HG03064 (cell line): Measurements from ENCODE around the gene IDUA.

Source experiments
- ATAC-seq: cut with Tn5 transposase; IDR thresholded peaks from one replicate; pipeline ENCODE4 v1.9.1; 2021; ENCODE audit warnings: low read depth; ENCODE audit not compliant: unreplicated experiment

IDUA gene

DNA sequence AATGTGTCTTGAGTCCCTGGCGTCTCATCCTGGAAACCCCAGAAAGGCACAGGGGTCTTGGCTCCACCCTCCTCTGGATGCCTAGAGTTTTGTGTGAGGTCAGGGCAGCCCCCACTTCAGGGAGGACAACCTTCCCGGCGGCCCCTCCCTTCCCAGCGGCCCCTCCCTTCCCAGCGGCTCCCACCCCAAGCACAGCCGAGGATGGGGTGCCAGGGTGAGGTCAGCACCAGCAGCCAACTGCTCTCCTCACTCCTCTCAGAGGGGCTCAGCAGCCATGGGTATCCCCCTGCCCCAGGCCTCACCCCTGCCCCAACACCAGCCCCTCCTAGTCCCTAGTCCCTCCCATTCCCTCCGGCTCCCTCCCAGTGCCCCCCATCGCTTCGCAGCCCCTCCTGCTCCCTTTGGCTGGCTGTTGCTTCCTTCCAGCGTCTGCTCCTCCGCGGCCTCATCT is 30.9 kb upstream of the IDUA start:
- no peak for ATAC-seq

DNA sequence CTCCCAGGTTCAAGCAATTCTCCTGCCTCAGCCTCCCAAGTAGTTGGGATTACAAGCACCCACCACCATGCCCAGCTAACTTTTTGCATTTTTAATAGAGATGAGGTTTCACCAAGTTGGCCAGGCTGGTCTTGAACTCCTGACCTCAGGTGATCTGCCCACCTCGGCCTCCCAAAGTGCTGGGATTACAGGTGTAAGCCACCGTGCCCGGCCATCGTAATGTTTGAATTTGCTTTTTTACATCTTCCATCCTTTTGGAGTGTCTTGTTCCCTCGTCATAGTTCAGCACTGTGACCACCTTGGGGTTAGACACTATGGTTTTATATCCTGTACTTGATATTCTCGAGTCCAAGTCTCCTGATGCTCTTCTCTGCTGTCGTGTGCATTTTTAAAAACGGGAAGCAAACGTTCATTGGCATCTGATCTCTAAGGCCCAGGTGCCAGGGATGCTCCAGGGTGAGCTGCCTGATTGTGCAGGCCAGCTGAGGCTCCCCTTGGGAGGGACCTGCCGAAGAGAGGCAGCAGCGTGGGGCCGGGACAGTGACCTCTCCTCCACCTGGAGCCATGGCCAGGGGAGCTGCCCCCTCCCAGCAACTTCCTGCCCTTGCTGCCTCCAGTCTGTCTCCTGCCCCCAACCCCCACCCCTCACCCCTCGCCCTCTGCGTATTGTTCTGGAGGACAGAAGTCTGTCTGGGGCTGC is 30.2 kb upstream of the IDUA start:
- ATAC-seq, result no peak

DNA sequence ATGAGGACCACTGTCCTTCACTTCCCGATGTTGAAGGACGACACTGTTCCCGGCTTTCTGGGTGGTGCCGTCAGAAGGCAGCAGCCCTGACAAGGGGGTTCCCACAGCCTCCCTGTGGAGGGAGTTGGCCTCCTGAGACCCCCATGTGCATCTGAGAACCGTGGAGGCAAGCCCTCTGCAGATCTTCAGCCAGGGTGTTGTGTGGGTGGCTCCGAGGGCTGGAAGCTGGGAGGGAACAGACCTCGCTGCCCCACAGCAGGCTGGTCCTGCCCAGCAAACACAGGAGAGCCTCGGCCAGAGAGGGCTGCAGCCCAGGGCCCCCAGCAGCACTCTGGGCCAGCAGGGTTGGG is 29.6 kb upstream of the IDUA start:
- no peak for ATAC-seq

DNA sequence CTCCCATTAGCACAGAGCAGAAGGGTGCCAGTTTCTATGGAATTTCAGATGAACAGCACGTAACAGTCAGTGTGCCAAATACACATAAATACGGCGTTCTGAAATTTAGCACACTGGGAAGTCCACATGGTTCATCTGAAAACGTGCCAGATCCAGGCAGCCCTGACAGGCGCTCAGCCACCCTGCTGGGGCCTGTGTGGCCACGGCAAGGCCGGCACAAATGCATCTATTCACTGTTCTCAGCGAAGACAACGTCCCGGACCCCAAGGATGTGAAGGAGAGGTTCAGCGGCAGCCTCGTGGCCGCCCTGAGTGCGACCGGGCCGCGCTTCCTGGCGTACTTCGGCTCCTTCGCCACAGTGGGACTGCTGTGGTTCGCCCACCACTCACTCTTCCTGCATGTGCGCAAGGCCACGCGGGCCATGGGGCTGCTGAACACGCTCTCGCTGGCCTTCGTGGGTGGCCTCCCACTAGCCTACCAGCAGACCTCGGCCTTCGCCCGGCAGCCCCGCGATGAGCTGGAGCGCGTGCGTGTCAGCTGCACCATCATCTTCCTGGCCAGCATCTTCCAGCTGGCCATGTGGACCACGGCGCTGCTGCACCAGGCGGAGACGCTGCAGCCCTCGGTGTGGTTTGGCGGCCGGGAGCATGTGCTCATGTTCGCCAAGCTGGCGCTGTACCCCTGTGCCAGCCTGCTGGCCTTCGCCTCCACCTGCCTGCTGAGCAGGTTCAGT is 29.1 kb upstream of the IDUA start:
- ATAC-seq, result no peak

DNA sequence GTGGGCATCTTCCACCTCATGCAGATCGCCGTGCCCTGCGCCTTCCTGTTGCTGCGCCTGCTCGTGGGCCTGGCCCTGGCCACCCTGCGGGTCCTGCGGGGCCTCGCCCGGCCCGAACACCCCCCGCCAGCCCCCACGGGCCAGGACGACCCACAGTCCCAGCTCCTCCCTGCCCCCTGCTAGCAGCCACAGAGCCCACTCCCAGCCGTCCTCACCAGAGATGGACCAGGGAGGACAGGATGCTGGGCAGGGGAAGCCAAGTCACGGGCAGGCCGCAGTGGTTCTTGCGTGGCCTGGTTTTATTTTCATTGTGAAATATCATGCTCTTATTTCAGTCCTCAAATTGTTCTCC is 28.6 kb upstream of the IDUA start:
- no peak for ATAC-seq

DNA sequence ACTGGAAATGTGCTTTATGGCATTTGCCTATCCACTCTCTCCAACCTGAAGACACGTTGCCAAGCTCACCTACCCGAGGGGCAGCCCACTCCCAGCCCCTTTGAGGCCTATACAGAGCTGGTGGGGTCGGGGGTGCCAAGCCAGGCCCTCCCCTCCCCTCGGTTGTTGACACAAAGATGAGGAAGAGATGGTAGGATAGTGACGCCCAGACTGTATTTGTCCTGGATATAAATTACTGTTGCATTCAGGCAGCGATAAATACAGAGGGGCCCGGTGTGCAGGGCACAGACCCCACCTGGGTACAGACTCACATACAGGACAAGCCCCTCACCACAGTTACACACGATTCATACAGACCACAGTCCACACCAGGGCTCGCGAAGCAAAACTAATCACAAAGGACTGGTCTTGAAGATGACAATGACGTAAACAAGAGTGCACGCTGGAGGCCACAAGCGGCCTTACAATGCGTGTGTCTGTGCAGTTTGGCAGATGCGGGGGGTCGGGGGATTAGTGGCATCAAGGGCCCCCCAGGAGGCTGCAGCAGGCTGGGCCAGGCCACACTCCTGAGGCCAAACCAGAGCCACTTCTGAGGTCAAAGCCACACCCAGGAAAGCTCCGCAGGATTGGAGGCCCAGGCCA is 28.0 kb upstream of the IDUA start:
- no peak for ATAC-seq

DNA sequence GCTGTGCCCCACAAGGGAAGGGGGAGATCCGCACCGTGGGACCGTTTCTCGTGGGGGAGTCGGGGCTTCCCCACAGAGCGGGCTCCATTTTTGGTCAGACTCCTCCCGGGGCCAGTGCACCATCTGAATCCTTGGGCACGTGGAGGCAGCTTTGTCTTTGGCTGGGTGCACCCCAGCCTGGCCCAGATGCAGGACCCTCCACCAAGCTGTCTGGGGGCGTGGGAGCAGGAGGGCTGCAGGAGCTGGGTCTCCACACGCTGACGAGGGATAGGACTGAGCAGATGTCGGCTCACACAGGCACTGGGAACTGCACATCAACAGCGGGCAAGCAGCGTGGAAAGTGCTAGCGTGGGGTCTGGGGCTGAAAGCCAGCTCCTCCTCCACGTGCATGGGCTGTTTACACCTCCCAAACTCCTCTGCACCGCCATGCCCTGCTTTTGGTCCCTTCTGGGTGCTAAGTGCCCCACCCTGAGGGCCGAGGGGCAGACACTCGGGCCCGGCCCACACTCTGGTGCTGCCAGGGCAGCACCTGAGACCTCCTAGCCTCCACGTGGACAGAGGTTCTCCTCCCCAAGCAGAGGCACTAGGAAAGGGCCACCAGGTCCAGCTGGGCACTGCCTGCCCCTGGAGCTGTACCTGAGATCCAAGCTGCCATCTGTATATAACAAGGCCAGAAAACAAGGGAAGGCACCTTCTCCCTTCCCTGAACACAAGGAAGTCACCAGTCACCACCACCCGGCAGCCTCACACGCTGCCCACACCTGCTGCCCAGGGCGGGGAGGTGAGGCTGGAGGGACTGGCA is 27.3 kb upstream of the IDUA start:
- ATAC-seq, result no peak

DNA sequence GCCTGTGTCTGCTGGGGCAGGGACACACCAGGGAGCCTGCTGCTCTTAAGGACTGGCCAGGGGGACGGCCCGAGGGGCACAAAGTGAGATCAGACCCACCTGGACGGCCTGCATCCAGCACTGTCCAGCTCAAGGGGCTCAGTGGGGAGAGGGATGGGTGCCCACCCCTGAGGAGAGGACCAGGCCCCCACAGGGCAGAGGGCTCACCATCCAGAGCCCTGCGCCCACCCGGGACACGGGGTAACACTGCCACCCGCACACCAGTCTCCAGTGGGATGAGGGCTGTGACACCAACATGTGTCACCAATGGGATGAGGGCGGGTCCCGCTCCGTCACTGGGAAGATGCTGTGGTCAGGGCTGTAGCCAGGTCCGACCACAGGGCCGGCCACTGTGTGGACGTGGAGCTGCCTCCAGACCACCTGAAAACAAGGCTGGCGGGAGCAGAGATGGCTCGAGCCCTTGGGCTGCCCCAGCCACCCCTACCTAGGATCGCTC is 26.7 kb upstream of the IDUA start:
- ATAC-seq, result no peak

DNA sequence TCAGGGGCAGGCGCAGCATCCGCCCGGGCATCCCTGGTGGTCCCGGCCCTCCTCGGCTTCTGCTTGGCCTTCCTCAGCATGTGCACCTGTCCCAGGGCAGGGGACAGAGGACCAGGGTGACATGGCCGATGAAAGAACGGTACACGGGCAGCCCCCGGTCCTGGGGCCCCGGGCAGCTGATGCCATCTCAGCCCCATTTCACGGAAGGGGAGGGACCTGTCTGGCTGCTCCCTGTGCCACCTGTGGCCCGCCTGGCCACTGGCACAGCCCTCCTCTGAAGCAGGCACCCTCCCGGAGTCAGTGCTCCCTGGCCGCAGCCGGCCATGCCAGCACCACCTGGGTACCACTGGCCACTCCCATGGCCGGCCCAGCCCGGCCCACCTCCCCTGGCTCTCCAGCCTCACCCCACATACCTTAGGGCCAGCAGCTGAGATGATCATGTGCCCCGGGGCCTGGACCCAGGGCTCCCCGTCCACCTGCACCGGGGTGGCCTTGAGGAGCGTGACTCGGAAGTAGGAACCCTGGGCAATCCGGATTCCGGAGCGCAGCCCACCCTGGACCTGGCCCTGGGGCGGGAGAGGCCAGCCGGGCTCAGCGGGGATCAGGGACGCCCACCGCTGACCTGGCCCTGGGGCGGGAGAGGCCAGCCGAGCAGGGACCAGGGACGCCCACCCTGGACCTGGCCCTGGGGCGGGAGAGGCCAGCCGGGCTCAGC is 26.1 kb upstream of the IDUA start:
- ATAC-seq, result no peak

DNA sequence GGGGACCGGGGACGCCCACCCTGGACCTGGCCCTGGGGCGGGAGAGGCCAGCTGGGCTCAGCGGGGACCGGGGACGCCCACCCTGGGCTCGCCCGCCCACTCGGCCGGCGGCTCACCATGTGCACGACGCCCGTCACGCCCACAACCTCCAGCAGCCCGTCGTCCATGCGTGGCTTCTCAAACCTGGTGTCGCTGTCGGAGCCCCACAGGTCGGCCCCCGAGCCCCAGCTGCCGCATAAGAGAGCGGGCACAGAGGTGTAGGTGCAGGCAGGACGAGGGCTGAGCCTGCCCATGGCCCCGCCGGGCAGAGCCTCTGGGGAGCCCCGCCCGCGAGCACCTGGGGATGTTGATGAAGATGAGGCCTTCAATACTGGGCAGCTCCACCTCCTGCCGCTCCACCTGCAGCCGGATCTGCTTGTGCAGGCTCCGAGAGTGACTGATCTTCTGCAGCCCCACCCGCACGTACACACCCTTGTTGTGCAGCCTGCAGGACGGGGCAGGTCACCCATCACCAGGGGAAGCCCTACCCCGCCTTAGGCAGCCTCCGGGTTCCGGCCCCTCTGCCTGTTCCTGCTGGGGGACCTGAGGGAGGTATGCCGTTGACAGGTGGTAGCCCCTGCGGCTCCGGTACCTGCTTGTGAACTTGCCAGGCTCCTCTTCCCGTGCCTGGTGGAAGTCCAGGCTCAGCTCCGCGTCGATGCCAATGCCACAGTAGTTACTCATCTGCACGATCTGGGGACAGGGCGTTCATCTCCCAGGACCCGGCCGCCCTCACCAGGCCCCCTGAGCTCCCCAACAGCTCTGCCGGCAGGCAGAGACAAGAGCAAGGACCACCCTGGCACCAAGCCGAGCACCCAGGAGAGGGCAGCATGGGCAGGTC is 25.3 kb upstream of the IDUA start:
- no peak for ATAC-seq

DNA sequence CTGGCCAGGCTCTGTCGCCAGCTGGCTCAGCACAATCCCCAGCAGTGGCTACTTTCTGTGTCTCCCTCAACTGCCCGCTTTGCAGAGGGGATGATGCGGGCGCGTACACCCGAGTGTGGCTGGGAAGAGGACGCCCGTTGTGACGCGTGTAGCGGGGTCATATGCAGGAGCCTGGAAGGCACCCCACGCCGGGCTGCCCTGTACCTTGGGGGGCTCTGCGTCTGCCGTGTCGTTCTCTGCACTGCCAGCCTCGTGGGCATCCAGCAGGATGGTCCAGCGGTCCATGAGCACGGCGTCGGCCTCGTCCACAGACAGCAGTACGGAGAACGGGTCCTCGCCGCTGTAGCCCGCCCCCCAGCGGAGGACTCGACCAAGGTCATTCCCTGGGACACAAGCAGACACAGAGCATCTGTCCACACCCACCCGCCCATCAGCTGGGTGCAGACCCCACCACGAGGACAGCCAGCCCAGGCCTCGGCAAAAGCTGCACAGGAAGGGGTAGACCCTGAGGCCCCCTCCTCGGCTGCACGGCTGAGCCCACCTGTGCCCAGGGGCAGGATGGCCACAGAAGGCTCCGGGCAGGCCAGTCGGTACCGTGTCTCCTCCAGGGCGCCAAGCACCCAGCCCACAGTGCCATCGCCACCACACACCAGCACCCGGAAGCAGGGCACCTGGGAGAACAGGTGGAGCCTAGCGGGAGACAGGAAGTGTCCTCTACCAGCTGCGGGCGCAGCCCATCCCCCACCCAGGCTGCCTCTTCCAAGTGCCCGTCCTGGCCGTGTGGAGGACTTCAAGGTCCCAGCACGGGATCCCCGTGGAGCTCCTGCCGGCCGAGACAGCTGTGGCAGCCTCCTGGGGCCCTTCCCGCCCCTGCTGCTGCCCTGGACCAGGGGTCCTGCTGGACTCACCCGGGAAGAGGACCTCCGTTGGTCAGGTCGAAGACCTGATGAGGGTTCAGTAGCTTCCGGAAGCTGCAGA is 24.3 kb upstream of the IDUA start:
- no peak for ATAC-seq

DNA sequence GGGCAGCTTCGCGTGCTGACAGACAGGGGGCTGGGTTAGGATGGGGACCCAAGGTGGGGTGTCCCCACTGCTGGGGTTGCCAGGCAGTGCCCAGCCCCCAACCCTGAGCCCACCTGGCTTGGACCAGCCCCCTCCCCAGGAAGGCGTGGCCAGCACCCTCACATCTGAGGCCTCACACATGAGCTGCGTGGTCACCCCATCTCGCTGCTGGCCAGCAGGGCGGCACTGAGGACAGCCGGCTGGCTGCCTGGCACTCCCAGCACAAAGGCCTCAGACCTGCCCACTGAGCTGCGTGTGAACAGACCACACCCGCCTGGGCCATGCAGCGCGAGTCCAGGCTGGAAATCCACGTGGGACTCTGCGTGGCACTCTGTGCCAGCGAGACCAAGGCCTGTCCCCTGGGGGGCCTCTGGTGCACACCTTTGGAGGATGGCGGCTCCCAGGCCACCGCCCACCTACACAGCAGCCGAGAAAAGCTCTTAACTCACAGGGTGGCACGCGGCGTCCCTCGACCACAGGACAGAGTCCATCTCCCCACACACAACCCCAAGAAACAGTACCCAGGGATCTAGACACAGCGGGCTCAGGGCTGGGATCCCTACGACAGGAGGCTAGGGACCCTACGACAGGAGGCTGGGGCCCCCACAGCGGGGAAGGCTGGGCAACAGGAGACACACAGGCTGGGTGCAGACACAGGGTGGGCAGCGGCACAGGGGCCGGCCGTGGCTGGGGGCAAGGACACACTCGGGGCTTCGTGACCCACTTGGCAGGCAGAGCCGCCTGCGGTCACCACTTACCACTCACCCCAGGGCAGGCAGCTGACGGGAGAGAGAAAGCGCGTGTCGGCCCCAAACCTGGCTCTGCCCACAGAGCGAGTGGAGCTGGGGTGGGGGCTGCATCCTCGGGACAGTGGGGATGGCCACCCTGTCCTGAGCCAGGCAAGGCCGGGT is 23.3 kb upstream of the IDUA start:
- no peak for ATAC-seq

DNA sequence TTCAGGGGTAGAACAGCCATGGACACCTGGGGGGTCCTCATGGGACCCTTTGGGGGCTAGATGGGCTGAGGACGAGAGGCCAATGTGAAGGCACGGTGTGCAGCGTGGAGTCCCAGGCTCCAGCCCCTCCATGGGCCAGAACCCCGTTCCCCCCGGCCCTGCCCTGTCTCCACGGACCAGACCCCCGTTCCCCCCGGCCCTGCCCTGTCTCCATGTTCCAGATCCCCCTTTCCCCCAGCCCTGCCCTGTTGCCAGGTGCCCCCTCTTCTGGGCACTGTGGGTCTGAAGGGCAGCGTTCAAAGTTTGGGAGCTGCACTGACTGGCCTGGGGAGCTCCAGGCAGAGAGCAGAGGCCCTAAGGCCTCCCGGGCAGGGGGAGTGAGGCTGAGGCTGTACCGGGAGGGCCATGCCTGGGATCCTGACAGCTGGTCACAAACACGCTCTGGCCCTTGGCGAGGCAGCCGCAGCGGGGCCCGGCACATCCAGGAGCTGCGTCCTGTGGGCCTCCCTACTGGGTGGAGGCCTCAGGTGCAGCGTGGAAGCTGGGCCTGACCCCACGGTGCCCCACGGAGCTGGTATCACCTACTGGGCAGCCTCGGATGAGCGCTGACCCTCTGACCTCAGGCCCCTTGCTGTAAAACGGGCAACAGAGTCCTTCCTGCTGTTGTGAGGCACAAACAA is 22.4 kb upstream of the IDUA start:
- ATAC-seq, result no peak

DNA sequence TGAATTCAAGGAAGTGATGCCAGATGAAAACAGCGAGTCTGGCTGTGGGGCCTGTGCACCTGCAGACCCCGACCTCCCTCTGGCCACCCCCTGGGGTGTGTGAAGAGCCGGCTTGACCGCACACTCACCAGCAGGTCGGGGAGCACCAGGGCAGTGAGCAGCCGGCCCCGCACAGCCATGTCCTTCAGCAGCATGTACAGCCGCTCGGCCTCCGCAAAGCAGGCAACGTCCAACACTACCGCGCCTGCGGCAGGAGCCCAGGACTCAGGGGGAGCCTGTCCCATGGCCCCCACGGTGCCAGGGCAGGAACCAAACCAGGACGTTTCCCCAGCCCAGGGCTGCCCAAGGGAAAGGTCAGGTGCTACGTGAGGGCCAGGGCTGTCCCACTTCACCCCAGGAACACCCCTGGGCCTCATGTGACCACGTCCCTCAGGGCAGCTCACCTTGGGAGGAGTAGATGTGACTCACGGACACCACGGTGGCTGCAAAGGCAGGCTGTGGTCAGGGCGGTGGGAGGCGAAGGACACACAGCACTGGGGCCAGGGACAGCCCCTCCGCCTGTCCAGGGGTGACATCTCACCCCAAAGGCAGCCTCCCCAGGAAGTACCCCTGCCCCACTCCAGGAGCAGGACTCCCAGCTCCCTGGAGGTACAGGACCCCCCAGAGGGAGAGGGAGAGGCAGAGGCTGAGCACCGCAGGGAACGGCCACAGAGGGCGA is 21.6 kb upstream of the IDUA start:
- no peak for ATAC-seq

DNA sequence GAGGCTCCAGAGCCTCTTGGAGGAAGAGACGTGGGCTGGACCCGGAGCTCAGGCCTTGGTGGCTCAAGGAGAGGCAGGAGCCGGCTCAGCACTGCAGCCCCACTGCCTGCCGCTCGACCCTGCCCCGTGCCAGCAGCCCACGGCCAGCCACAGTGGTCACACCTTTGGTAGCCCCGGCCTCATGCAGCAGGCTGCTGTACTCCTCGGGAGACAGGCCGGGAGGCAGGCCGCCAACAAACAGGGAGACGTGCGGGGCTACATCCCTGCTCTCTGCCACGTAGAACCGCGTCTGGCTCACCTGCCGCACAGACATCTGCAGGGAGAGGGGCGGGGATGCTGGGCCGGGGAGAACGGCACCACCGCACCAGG is 21.1 kb upstream of the IDUA start:
- ATAC-seq, result no peak
